Effector memory CD4-positive, alpha-beta T cell (primary cell): ENCODE measurements around the gene CHD9.
"Not testable (repeated sequence)": the region's sequence is repeated elsewhere in the genome, so short reads cannot be mapped to it uniquely, and the experiment has no call there.

ENCODE experiments used
- DNase-seq, 3 donors: peaks; one replicate each; pipeline ENCODE4 v3.0.0-alpha.2; 2020
- H3K27ac ChIP-seq: 2 replicates; pipeline ENCODE4 v1.7.0; 2013; ENCODE audit warnings: mild to moderate bottlenecking, low read length, moderate library complexity; ENCODE audit not compliant: insufficient read depth, poor library complexity, severe bottlenecking
- H3K27me3 ChIP-seq: replicated peaks from 2 replicates; pipeline ENCODE4 v1.7.0; 2013; ENCODE audit warnings: mild to moderate bottlenecking, low read length; ENCODE audit not compliant: insufficient read depth, control insufficient read depth, poor library complexity, severe bottlenecking
- H3K36me3 ChIP-seq: 2 replicates; pipeline ENCODE4 v1.7.0; 2013; ENCODE audit warnings: mild to moderate bottlenecking, low read length, moderate library complexity; ENCODE audit not compliant: control insufficient read depth, insufficient read depth
- H3K4me1 ChIP-seq: 2 replicates; pipeline ENCODE4 v1.7.0; 2013; ENCODE audit warnings: low read length, mild to moderate bottlenecking; ENCODE audit not compliant: control insufficient read depth, insufficient read depth, poor library complexity, severe bottlenecking
- H3K4me3 ChIP-seq: 2 replicates; pipeline ENCODE4 v1.7.0; 2013; ENCODE audit warnings: low read length, low read depth, mild to moderate bottlenecking; ENCODE audit not compliant: insufficient read depth, poor library complexity, severe bottlenecking
- H3K9me3 ChIP-seq: 2 replicates; pipeline ENCODE4 v1.7.0; 2013; ENCODE audit warnings: mild to moderate bottlenecking, low read length, moderate library complexity; ENCODE audit not compliant: control insufficient read depth

Gene CHD9

GRCh38 chr16:53330991-53331390, 276.2 kb downstream of the CHD9 start:
- not testable (repeated sequence) for H3K27ac ChIP-seq, H3K9me3 ChIP-seq, DNase-seq

GRCh38 chr16:53334581-53334980, 279.8 kb downstream of the CHD9 start:
- Histone ChIP-seq H3K4me3 (no peak overlapping the region), H3K36me3 (no peaks in the 10 kb centered on the region), H3K27me3 (no peaks in the 10 kb centered on the region), H3K27ac (no peak overlapping the region), H3K4me1 (no peaks in the 10 kb centered on the region), H3K9me3 (no peaks in the 10 kb centered on the region)
- DNase-seq, result no peak

More at GRCh38 chr16:53330991-53331390, 276.2 kb downstream of the CHD9 start:
- not testable (repeated sequence) for H3K36me3 ChIP-seq, H3K4me1 ChIP-seq, H3K4me3 ChIP-seq, H3K27me3 ChIP-seq

- DNase-seq, result no peak
- H3K4me1 ChIP-seq, result no peaks in the 10 kb centered on the region
- no peaks in the 10 kb centered on the region for H3K36me3 ChIP-seq
- no peak overlapping the region for H3K27ac ChIP-seq
- no peaks in the 10 kb centered on the region for H3K9me3 ChIP-seq
- no peaks in the 10 kb centered on the region for H3K27me3 ChIP-seq
- H3K4me3 ChIP-seq, result no peak overlapping the region
These were observed 282.5 kb downstream of the CHD9 start for GRCh38 chr16:53337294-53337693.

GRCh38 chr16:53341792-53342191, 287.0 kb downstream of the CHD9 start:
- Histone ChIP-seq H3K9me3 (no peaks in the 10 kb centered on the region), H3K27ac (no peak overlapping the region), H3K4me3 (no peak overlapping the region), H3K27me3 (no peaks in the 10 kb centered on the region), H3K36me3 (no peaks in the 10 kb centered on the region), H3K4me1 (no peaks in the 10 kb centered on the region)
- DNase-seq, result no peak

- no peak overlapping the region for H3K27ac ChIP-seq
- no peak for DNase-seq
- H3K9me3 ChIP-seq, result no peaks in the 10 kb centered on the region
- no peaks in the 10 kb centered on the region for H3K36me3 ChIP-seq
- no peaks in the 10 kb centered on the region for H3K4me1 ChIP-seq
- H3K27me3 ChIP-seq, result no peaks in the 10 kb centered on the region
- H3K4me3 ChIP-seq, result no peak overlapping the region
These were observed 300.3 kb downstream of the CHD9 start for GRCh38 chr16:53355064-53355463.

GRCh38 chr16:53356478-53357207, 301.9 kb downstream of the CHD9 start:
- Histone ChIP-seq H3K4me3 (no peak overlapping the region), H3K27ac (no peak overlapping the region), H3K27me3 (no peaks in the 10 kb centered on the region), H3K36me3 (no peaks in the 10 kb centered on the region), H3K9me3 (no peaks in the 10 kb centered on the region), H3K4me1 (no peaks in the 10 kb centered on the region)
- DNase-seq, result no peak

- H3K36me3 ChIP-seq, result no peaks in the 10 kb centered on the region
These were observed 302.4 kb downstream of the CHD9 start for GRCh38 chr16:53357208-53357586.

GRCh38 chr16:53357955-53358354, 303.2 kb downstream of the CHD9 start:
- H3K9me3 ChIP-seq, result no peaks in the 10 kb centered on the region
- H3K4me1 ChIP-seq, result no peaks in the 10 kb centered on the region
- H3K27me3 ChIP-seq, result no peaks in the 10 kb centered on the region
- H3K36me3 ChIP-seq, result no peaks in the 10 kb centered on the region
- DNase-seq, result no peak
- no peak overlapping the region for H3K27ac ChIP-seq
- no peak overlapping the region for H3K4me3 ChIP-seq

More at GRCh38 chr16:53357208-53357586, 302.4 kb downstream of the CHD9 start:
- H3K4me3 ChIP-seq, result no peak overlapping the region
- H3K27ac ChIP-seq, result no peak overlapping the region
- H3K9me3 ChIP-seq, result no peaks in the 10 kb centered on the region
- H3K27me3 ChIP-seq, result no peaks in the 10 kb centered on the region
- DNase-seq, result no peak
- H3K4me1 ChIP-seq, result no peaks in the 10 kb centered on the region

GRCh38 chr16:53358884-53359283, 304.1 kb downstream of the CHD9 start:
- no peaks in the 10 kb centered on the region for H3K27me3 ChIP-seq
- no peaks in the 10 kb centered on the region for H3K4me1 ChIP-seq
- no peaks in the 10 kb centered on the region for H3K36me3 ChIP-seq
- DNase-seq, result no peak
- no peak overlapping the region for H3K4me3 ChIP-seq
- H3K9me3 ChIP-seq, result no peaks in the 10 kb centered on the region
- H3K27ac ChIP-seq, result no peak overlapping the region

- no peak for DNase-seq
- H3K4me1 ChIP-seq, result peaks cover 9% of the 10 kb centered on the region
- H3K27me3 ChIP-seq, result no peaks in the 10 kb centered on the region
- no peaks in the 10 kb centered on the region for H3K9me3 ChIP-seq
- H3K4me3 ChIP-seq, result no peak overlapping the region
- no peaks in the 10 kb centered on the region for H3K36me3 ChIP-seq
- no peak overlapping the region for H3K27ac ChIP-seq
These were observed 315.1 kb downstream of the CHD9 start for GRCh38 chr16:53369921-53370320.
